PC-3 (cell line): ENCODE measurements around the gene TTI1. TPM values are rescaled to one million over a fixed set of nuclear protein-coding genes. Genes with fewer than 3 reads are reported as not detected.
A peak's percentile ranks its signal among the peaks of the same experiment; 100 is the strongest.

Experiments
- ATAC-seq: fragments of 200-7000 bp; cut with Tn5 transposase; 2 replicates; pipeline ENCODE4 v1.9.1; 2020; ENCODE audit warnings: mild to moderate bottlenecking, moderate library complexity
- BruUV-seq: library from RNA; stranded (reverse); fragments of 400-500 nt; replicated peaks from 2 replicates; lab custom pipeline; 2021; lab: Mats Ljungman, UMichigan
- CTCF ChIA-PET: fragments of 300-600 bp; sonication (Branson Sonifier 250); formaldehyde crosslinking; loops from one replicate; lab custom pipeline; 2022; ENCODE audit warnings: antibody characterized with exemption; lab: Charles Lee
- POLR2A ChIA-PET: fragments of 300-600 bp; sonication (Branson Sonifier 250); formaldehyde crosslinking; loops from one replicate; lab custom pipeline; 2022; ENCODE audit warnings: antibody characterized with exemption; ENCODE audit not compliant: unreplicated experiment; lab: Charles Lee
- DNase-seq: peaks from one replicate; pipeline ENCODE4 v3.0.0-alpha.2; 2015
- H2AFZ ChIP-seq: fragments of 300-600 bp; sonication (generic); 2 replicates; pipeline ENCODE4 v1.6.0; 2016; ENCODE audit warnings: antibody characterized with exemption, low read length
- H3F3A ChIP-seq: fragments of 300-600 bp; sonication (generic); one replicate; pipeline ENCODE4 v1.6.0; 2017; ENCODE audit warnings: antibody characterized with exemption, low read length, control low read depth, mild to moderate bottlenecking; ENCODE audit not compliant: unreplicated experiment
- H3K27ac ChIP-seq: fragments of 300-600 bp; sonication (generic); 2 replicates; pipeline ENCODE4 v1.5.1; 2016; ENCODE audit warnings: mild to moderate bottlenecking, low read length
- H3K27me3 ChIP-seq: fragments of 300-600 bp; sonication (generic); 2 replicates; pipeline ENCODE4 v1.6.1; 2016; ENCODE audit warnings: low read length, mixed read lengths
- H3K36me3 ChIP-seq: fragments of 300-600 bp; sonication (generic); 2 replicates; pipeline ENCODE4 v1.6.1; 2016; ENCODE audit warnings: low read depth, mixed run types, low read length, mixed read lengths
- H3K4me1 ChIP-seq: fragments of 300-600 bp; sonication (generic); 2 replicates; pipeline ENCODE4 v1.5.1; 2016; ENCODE audit warnings: low read length; ENCODE audit not compliant: insufficient read depth
- H3K4me2 ChIP-seq: fragments of 300-600 bp; sonication (generic); 2 replicates; pipeline ENCODE4 v1.6.0; 2016; ENCODE audit warnings: low read length
- H3K4me3 ChIP-seq: fragments of 300-600 bp; sonication (generic); 2 replicates; pipeline ENCODE4 v1.5.1; 2016; ENCODE audit warnings: mild to moderate bottlenecking, low read length, mixed read lengths
- H3K79me2 ChIP-seq: fragments of 300-600 bp; sonication (generic); 2 replicates; pipeline ENCODE4 v1.6.1; 2017; ENCODE audit warnings: low read length, mixed read lengths
- H3K9ac ChIP-seq: fragments of 300-600 bp; sonication (generic); 2 replicates; pipeline ENCODE4 v1.6.0; 2016; ENCODE audit warnings: mild to moderate bottlenecking, low read length
- H3K9me2 ChIP-seq: fragments of 300-600 bp; sonication (generic); replicated peaks from 2 replicates; pipeline ENCODE4 v1.6.1; 2016; ENCODE audit warnings: mixed run types, low read length, mixed read lengths
- H3K9me3 ChIP-seq: fragments of 300-600 bp; sonication (generic); 2 replicates; pipeline ENCODE4 v1.6.1; 2016; ENCODE audit warnings: low read length, mixed read lengths
- H4K20me1 ChIP-seq: fragments of 300-600 bp; sonication (generic); 2 replicates; pipeline ENCODE4 v1.6.1; 2016; ENCODE audit warnings: low read length, mixed read lengths
- EZH2 ChIP-seq: fragments of 300-600 bp; sonication (generic); IDR thresholded peaks from one replicate; pipeline ENCODE4 v1.6.1; 2017; ENCODE audit warnings: antibody characterized with exemption, mild to moderate bottlenecking, low read length; ENCODE audit not compliant: unreplicated experiment
- EZH2phosphoT487 ChIP-seq: fragments of 300-600 bp; sonication (generic); IDR thresholded peaks from 2 replicates; pipeline ENCODE4 v1.6.1; 2018; ENCODE audit warnings: mild to moderate bottlenecking, antibody characterized with exemption, low read length, borderline replicate concordance
- intact Hi-C: fragments of 100-400 bp; cut with micrococcal nuclease; formaldehyde crosslinking; loops from 2 replicates; pipeline ENCODE4 v1.9.0; 2023
- total RNA-seq: library from RNA; depleted of rRNA; stranded (reverse); fragments of >200 nt; gene quantifications from 2 replicates; pipeline ENCODE4 v1.2.3, GENCODE V29; 2014
- TF ChIP-seq, protein P1 (sequence below): fragments of 300-600 bp; sonication (generic); conservative IDR thresholded peaks from 2 replicates; pipeline ENCODE4 v1.5.1; 2017; ENCODE audit warnings: antibody characterized with exemption, low read depth, mild to moderate bottlenecking, low read length

The TTI1 gene
- total RNA-seq, 1 experiment from 2014 or later: 23.2 TPM

DNA sequence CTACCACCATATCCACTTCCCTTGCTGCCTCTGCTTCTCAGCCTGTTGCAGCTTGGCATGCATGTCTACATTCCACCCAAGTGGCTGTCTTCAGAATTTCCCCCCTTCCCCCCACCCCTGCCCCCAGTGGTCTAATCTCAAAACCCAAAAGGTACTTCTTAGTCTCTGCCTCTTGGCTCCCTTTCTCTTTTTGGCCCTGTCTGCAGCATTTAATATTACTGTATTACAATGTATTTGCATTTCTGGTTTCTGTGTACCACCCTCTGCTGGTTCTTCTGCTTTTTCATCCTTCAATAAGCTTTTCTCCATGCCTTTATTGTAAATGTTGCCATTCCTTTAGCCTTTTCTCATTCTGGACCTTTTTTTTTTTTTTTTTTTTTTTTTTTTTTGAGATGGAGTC is 43.3 kb upstream of the TTI1 start:
- no peak overlapping the region for H3K4me2 ChIP-seq
- no peak overlapping the region for H3K27ac ChIP-seq
- peaks cover 56% of the 10 kb centered on the region for H3K79me2 ChIP-seq
- H3K9ac ChIP-seq: no peak overlapping the region
- intact Hi-C loops: no loop called here
- no TSS peak for BruUV-seq
- TF ChIP-seq EZH2 (no peak), EZH2phosphoT487 (no peak)
- TF ChIP-seq, protein P1, sequence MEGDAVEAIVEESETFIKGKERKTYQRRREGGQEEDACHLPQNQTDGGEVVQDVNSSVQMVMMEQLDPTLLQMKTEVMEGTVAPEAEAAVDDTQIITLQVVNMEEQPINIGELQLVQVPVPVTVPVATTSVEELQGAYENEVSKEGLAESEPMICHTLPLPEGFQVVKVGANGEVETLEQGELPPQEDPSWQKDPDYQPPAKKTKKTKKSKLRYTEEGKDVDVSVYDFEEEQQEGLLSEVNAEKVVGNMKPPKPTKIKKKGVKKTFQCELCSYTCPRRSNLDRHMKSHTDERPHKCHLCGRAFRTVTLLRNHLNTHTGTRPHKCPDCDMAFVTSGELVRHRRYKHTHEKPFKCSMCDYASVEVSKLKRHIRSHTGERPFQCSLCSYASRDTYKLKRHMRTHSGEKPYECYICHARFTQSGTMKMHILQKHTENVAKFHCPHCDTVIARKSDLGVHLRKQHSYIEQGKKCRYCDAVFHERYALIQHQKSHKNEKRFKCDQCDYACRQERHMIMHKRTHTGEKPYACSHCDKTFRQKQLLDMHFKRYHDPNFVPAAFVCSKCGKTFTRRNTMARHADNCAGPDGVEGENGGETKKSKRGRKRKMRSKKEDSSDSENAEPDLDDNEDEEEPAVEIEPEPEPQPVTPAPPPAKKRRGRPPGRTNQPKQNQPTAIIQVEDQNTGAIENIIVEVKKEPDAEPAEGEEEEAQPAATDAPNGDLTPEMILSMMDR: no peak
- ChIA-PET POLR2A (no interaction called here), CTCF (no interaction called here)
- H2AFZ ChIP-seq: no peak overlapping the region
- H3K4me1 ChIP-seq: peaks cover 37% of the 10 kb centered on the region
- DNase-seq (no peak), ATAC-seq (no peak)
- H3K36me3 ChIP-seq: peaks cover 61% of the 10 kb centered on the region
- no peak overlapping the region for H3K4me3 ChIP-seq
- no peaks in the 10 kb centered on the region for H3F3A ChIP-seq
- no peaks in the 10 kb centered on the region for H3K27me3 ChIP-seq
- H3K9me2 ChIP-seq: no peaks in the 10 kb centered on the region
- H4K20me1 ChIP-seq: peaks cover 3% of the 10 kb centered on the region; the same call in 1 of the 2 replicates
- H3K9me3 ChIP-seq: no peaks in the 10 kb centered on the region

DNA sequence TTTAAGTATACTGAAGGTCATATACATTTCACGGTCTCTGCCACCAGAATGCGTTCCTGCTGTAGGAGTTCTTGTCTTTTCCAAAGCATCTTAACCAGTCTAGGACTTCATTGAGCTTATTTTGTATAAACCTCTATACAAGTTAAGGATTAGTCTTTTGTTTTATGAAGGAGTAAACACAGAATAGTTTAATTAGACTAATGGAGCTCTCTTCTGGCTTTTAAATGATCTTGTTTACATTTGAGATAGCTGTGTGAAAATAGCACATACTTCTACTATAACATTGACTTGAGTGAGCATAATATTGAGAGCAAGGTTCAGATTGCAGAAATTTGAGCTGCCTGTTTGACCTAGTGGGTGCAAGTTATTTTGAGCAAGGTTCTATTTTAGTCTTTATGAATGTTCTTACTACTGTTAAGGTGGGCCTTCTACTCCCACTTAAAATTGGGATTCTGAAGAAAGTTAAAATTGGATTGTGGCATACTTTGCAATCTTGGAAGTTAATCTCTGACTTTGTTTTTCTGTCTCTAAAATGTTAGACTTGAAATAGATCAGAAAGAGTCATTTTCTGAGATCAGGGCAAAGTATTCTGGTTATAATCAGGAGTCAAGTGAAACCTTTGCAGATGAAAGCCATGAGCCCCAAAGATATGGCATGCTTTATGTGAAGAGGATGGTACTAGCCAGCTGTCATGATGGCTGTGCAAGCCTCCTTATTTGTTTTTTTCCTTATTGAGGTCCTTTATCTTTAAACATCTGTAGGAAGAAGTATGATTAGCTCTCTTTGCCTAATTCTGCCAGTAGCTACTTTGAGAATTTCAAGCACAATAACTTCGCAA is 42.1 kb upstream of the TTI1 start:
- no peaks in the 10 kb centered on the region for H3K27me3 ChIP-seq
- H3K79me2 ChIP-seq: peaks cover 44% of the 10 kb centered on the region
- intact Hi-C loops: no loop called here
- BruUV-seq: no TSS peak
- H3K9me3 ChIP-seq: no peaks in the 10 kb centered on the region
- peak overlapping the region; percentile 16 for H3K4me2 ChIP-seq
- H3K36me3 ChIP-seq: peaks cover 61% of the 10 kb centered on the region
- H3K27ac ChIP-seq: no peak overlapping the region
- no peak overlapping the region for H2AFZ ChIP-seq
- ChIA-PET POLR2A (interaction anchor here (0.6 kb wide), 1 partner anchor 9 kb away, joined by 3 read pairs; no protein-coding TSS in a partner anchor), CTCF (no interaction called here)
- H3K9me2 ChIP-seq: no peaks in the 10 kb centered on the region
- H4K20me1 ChIP-seq: no peaks in the 10 kb centered on the region
- no peak for ATAC-seq
- no peak overlapping the region for H3K9ac ChIP-seq
- no peak overlapping the region for H3K4me3 ChIP-seq
- no peak for DNase-seq
- TF ChIP-seq EZH2phosphoT487: no peak
- TF ChIP-seq, protein P1: no peak
- no peak for TF ChIP-seq EZH2
- H3F3A ChIP-seq: no peaks in the 10 kb centered on the region
- peaks cover 37% of the 10 kb centered on the region for H3K4me1 ChIP-seq
